Measurements from ENCODE around the gene PDE8B.

The PDE8B gene

GRCh38 chr5:77241444-77241843 is 31.0 kb downstream of the PDE8B start:
- H3K4me3 ChIP-seq (replicated peaks; ENCODE audit: low read depth, low read length): no peak overlapping the region
- no peak for TF ChIP-seq CTCF (IDR thresholded peaks at IDR 0.05; ENCODE audit: low read length, missing control alignments)
- DNase-seq (ENCODE audit: low read depth): no peak

- DNase-seq (ENCODE audit: low read depth): no peak
- no peak overlapping the region for H3K4me3 ChIP-seq (replicated peaks; ENCODE audit: low read depth, low read length)
- no peak for TF ChIP-seq CTCF (IDR thresholded peaks at IDR 0.05; ENCODE audit: low read length, missing control alignments)
These were observed 39.0 kb downstream of the PDE8B start for GRCh38 chr5:77249475-77249874.

- no peak for TF ChIP-seq CTCF (IDR thresholded peaks at IDR 0.05; ENCODE audit: low read length, missing control alignments)
- no peak for DNase-seq (ENCODE audit: low read depth)
- no peak overlapping the region for H3K4me3 ChIP-seq (replicated peaks; ENCODE audit: low read depth, low read length)
These were observed 39.5 kb downstream of the PDE8B start for GRCh38 chr5:77250021-77250420.

- H3K4me3 ChIP-seq (replicated peaks; ENCODE audit: low read depth, low read length): no peak overlapping the region
- no peak for DNase-seq (ENCODE audit: low read depth)
- no peak for TF ChIP-seq CTCF (IDR thresholded peaks at IDR 0.05; ENCODE audit: low read length, missing control alignments)
These were observed 41.4 kb downstream of the PDE8B start for GRCh38 chr5:77251921-77252320.

GRCh38 chr5:77255617-77256016 is 45.1 kb downstream of the PDE8B start:
- H3K4me3 ChIP-seq (replicated peaks; ENCODE audit: low read depth, low read length): no peak overlapping the region
- no peak for TF ChIP-seq CTCF (IDR thresholded peaks at IDR 0.05; ENCODE audit: low read length, missing control alignments)
- no peak for DNase-seq (ENCODE audit: low read depth)

GRCh38 chr5:77256406-77256805 is 45.9 kb downstream of the PDE8B start:
- DNase-seq (ENCODE audit: low read depth): no peak
- no peak for TF ChIP-seq CTCF (IDR thresholded peaks at IDR 0.05; ENCODE audit: low read length, missing control alignments)
- no peak overlapping the region for H3K4me3 ChIP-seq (replicated peaks; ENCODE audit: low read depth, low read length)

- DNase-seq (ENCODE audit: low read depth): no peak
- no peak overlapping the region for H3K4me3 ChIP-seq (replicated peaks; ENCODE audit: low read depth, low read length)
- no peak for TF ChIP-seq CTCF (IDR thresholded peaks at IDR 0.05; ENCODE audit: low read length, missing control alignments)
These were observed 48.2 kb downstream of the PDE8B start for GRCh38 chr5:77258652-77259051.

Data from fibroblast of pulmonary artery (primary cell).